ENCODE results near the gene SEPTIN1.
"Not testable (repeated sequence)": the region's sequence is repeated elsewhere in the genome, so short reads cannot be mapped to it uniquely, and the experiment has no call there.

SEPTIN1 gene

DNA sequence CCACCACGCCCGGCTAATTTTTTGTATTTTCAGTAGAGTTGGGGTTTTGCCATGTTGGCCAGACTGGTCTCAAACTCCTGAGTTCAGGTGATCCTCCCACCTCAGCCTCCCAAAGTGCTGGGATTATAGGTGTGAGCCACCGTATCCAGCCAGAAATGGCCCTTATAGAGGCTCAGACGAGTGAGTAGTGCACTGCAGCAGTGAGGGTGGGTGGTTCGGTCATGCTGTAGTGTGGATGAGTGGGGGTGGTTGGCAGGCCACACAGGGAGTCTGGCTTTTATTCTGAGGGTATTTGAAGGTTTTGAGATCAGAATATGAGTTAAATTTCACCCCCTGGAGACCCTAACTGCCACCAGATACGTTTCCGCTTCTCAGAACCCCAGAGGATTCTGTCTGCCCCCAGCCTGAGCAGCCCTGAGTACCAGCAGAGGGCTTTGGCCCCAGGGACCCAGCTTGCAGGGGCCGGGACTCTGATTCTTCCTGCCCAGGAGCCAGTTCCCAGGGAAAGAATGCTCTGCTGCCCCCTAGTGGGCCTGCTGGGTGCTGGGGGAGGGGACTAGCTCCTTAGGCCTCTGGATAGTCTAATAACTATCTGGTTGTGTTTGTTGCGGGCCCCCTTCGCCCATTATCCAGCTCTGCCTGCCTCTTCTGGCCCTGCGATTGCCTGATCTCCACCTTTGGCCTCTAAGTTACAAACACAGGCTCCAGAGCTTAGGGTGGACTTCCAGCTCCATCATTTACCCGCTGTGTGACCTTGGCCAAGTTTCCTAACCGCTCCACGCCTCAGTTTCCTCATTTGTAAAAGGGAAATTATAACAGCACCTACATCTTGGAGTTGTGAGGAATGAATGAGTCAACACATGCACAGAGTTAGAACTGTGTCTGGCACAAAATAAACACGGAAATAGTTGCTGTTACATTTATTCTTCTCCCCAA lies 27.0 kb upstream of the SEPTIN1 start:
- H3K4me1 Mint-ChIP-seq (ENCODE audit: low read depth): peaks cover 41% of the 10 kb centered on the region
- H3K27ac Mint-ChIP-seq: no peak overlapping the region
- no peaks in the 10 kb centered on the region for H3K9me3 Mint-ChIP-seq
- peak overlapping the region; percentile 83 for H3K4me3 Mint-ChIP-seq
- H3K36me3 Mint-ChIP-seq (ENCODE audit: low read depth): peaks cover 22% of the 10 kb centered on the region
- no peaks in the 10 kb centered on the region for H3K27me3 Mint-ChIP-seq

DNA sequence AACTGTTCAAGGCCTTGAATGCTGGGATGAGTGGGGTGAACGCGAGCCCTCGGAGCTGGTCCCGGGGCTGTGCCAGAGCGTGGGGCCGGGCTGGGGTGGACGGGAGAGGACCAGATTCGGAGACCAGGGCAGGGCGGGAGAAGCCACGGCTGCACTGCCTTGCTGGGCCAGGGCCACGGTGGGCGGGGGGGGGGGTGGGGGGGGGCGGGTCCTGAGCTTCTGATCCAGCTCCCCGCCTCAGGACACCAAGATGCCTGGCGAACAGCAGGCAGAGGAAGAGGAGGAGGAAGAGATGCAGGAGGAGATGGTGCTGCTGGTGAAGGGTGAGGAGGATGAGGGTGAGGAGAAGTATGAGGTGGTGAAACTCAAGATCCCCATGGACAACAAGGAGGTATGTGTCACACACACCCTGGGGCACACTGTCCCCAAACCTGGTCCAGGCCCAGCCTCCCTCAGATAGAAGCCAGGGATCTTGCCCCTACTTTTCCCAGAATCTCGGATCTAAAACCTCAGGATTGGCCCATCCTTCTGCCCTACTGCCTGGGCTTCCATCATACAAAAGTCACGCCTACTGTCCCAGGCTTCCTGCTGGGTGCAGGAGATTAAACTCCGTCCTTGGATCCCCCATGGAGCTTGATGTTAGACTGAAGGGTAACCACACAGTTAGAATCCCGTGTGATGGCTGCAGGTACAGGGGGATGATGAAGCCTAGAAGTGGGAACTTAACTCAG lies 25.6 kb upstream of the SEPTIN1 start:
- peak overlapping the region; percentile 83 for H3K4me3 Mint-ChIP-seq
- H3K4me1 Mint-ChIP-seq (ENCODE audit: low read depth): peaks cover 37% of the 10 kb centered on the region
- peaks cover 15% of the 10 kb centered on the region for H3K36me3 Mint-ChIP-seq (ENCODE audit: low read depth)
- no peaks in the 10 kb centered on the region for H3K27me3 Mint-ChIP-seq
- H3K27ac Mint-ChIP-seq: peak overlapping the region; percentile 71
- H3K9me3 Mint-ChIP-seq: no peaks in the 10 kb centered on the region

GRCh38 chr16:30407102-30407803 lies 24.9 kb upstream of the SEPTIN1 start, which contains the start of gene ZNF771:
Gene ZNF771 (plus strand): TSS chr16:30407606. CDS start chr16:30408054, 448 bp downstream.
- H3K4me1 Mint-ChIP-seq (ENCODE audit: low read depth): peaks cover 30% of the 10 kb centered on the region
- H3K36me3 Mint-ChIP-seq (ENCODE audit: low read depth): peaks cover 14% of the 10 kb centered on the region
- H3K4me3 Mint-ChIP-seq: peak within 1 kb of the TSS; percentile 91
- no peaks in the 10 kb centered on the region for H3K27me3 Mint-ChIP-seq
- no peaks in the 10 kb centered on the region for H3K9me3 Mint-ChIP-seq
- H3K27ac Mint-ChIP-seq: peak within 1 kb of the TSS; percentile 99

GRCh38 chr16:30406795-30407101 lies 24.4 kb upstream of the SEPTIN1 start:
- Mint-ChIP-seq H3K27me3 (no peaks in the 10 kb centered on the region), H3K4me1 (ENCODE audit: low read depth) (peaks cover 26% of the 10 kb centered on the region), H3K27ac (peak overlapping the region; percentile 99), H3K9me3 (no peaks in the 10 kb centered on the region), H3K36me3 (ENCODE audit: low read depth) (peaks cover 9% of the 10 kb centered on the region), H3K4me3 (peak overlapping the region; percentile 91)

- Mint-ChIP-seq H3K27ac (peak overlapping the region; percentile 39), H3K4me1 (ENCODE audit: low read depth) (peaks cover 46% of the 10 kb centered on the region), H3K27me3 (no peaks in the 10 kb centered on the region)
Measured at GRCh38 chr16:30401768-30402425, 19.5 kb upstream of the SEPTIN1 start.

DNA sequence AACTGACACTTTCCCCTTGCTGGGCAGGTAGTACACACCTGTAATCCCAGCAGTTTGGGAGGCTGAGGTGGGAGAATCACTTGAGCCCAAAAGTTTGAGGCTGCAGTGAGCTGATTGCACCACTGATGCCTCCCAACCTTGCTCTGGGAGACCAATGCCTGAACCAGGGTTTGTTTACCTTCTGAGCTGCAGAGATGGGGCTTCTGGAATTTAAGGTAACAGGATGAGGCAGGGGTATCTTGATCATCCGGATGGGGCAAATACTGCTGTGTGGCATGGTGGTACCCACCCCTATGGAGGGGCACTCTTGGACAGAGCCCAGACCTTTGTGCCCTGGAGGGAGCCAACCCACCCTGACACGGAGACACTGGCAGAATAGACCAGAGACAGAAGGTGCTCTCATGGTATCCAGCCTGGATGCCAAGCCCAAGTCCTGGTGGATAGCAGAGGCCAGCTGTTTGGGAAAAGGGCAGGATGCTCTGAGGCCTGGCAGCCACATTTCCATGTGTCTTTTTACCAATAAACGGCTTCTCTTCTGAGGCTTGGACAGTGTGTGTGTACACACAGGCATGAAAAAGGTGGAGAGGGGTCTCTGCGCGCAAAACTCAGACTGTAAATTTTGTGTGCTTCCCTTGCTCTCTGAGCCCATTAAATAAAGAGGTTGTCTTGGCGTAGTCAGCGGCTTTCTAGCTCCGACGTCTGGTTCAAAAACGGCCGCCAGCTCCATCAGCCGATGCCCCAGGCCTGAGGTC lies 17.2 kb upstream of the SEPTIN1 start:
- H3K36me3 Mint-ChIP-seq (ENCODE audit: low read depth): peaks cover 18% of the 10 kb centered on the region
- H3K9me3 Mint-ChIP-seq: no peaks in the 10 kb centered on the region
- no peaks in the 10 kb centered on the region for H3K27me3 Mint-ChIP-seq
- peak overlapping the region; percentile 93 for H3K27ac Mint-ChIP-seq
- H3K4me1 Mint-ChIP-seq (ENCODE audit: low read depth): peaks cover 53% of the 10 kb centered on the region
- peak overlapping the region; percentile 86 for H3K4me3 Mint-ChIP-seq

More at GRCh38 chr16:30401768-30402425, 19.5 kb upstream of the SEPTIN1 start:
- Mint-ChIP-seq H3K4me3 (peak overlapping the region; percentile 31), H3K36me3 (ENCODE audit: low read depth) (peaks cover 16% of the 10 kb centered on the region), H3K9me3 (no peaks in the 10 kb centered on the region)

DNA sequence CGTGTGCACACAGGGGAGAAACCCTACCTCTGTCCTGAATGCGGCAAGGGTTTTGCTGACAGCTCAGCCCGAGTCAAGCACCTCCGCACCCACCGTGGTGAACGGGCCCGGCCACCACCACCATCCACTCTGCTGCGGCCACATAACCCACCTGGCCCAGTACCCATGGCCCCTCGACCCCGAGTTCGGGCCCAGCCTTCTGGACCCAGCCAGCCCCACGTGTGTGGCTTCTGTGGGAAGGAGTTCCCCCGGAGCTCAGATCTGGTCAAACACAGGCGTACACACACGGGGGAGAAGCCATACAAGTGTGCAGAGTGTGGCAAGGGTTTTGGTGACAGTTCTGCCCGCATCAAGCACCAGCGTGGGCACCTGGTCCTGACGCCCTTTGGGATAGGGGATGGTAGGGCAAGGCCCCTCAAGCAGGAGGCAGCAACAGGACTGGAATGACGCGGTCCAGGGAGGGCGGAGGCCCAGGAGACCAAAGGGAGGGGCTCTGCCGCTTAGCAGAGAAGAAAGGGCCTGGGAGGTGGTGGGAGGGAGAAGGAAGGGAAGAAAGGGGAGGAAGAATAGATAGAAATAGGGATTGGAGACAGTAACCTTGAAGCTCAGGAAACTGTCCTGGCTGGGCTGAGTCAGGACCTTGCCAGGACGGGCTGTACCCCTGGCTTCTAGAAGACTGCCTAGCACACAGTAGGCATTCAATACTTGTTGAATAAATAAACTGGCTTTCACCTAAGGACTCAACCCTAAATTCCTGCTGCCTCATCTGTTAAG lies 16.5 kb upstream of the SEPTIN1 start:
- no peaks in the 10 kb centered on the region for H3K27me3 Mint-ChIP-seq
- no peak overlapping the region for H3K27ac Mint-ChIP-seq
- peaks cover 18% of the 10 kb centered on the region for H3K36me3 Mint-ChIP-seq (ENCODE audit: low read depth)
- peaks cover 57% of the 10 kb centered on the region for H3K4me1 Mint-ChIP-seq (ENCODE audit: low read depth)
- peak overlapping the region; percentile 39 for H3K4me3 Mint-ChIP-seq
- no peaks in the 10 kb centered on the region for H3K9me3 Mint-ChIP-seq

- Mint-ChIP-seq H3K4me3 (no peak overlapping the region), H3K27ac (no peak overlapping the region), H3K36me3 (ENCODE audit: low read depth) (peaks cover 18% of the 10 kb centered on the region), H3K4me1 (ENCODE audit: low read depth) (peaks cover 57% of the 10 kb centered on the region), H3K27me3 (no peaks in the 10 kb centered on the region), H3K9me3 (no peaks in the 10 kb centered on the region)
Measured at GRCh38 chr16:30397776-30398660, 15.7 kb upstream of the SEPTIN1 start.

GRCh38 chr16:30397056-30397455 lies 14.7 kb upstream of the SEPTIN1 start:
- no peak overlapping the region for H3K27ac Mint-ChIP-seq
- no peaks in the 10 kb centered on the region for H3K27me3 Mint-ChIP-seq
- H3K9me3 Mint-ChIP-seq: no peaks in the 10 kb centered on the region
- H3K4me1 Mint-ChIP-seq (ENCODE audit: low read depth): peaks cover 57% of the 10 kb centered on the region
- H3K4me3 Mint-ChIP-seq: peak overlapping the region; percentile 98
- peaks cover 18% of the 10 kb centered on the region for H3K36me3 Mint-ChIP-seq (ENCODE audit: low read depth)

DNA sequence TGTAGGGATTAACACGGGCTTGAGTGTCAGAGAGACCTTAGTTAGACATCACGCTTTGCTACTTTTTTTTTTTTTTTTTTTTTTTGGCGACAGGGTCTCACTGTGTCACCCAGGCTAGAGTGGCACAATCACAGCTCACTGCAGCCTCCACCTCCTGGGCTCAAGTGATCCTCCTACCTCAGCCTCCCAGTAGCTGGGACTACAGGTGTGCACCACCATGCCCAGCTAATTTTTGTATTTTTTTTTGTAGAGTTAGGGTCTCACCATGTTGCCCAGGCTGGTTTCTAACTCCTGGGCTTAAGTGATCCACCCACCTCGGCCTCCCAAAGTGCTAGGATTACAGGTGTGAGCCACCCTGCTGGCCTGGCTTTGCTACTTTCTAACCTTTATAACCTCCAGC lies 14.3 kb upstream of the SEPTIN1 start:
- Mint-ChIP-seq H3K4me3 (peak overlapping the region; percentile 98), H3K4me1 (ENCODE audit: low read depth) (peaks cover 56% of the 10 kb centered on the region), H3K36me3 (ENCODE audit: low read depth) (peaks cover 18% of the 10 kb centered on the region)
- H3K27me3 Mint-ChIP-seq, H3K9me3 Mint-ChIP-seq, H3K27ac Mint-ChIP-seq: not testable (repeated sequence)

DNA sequence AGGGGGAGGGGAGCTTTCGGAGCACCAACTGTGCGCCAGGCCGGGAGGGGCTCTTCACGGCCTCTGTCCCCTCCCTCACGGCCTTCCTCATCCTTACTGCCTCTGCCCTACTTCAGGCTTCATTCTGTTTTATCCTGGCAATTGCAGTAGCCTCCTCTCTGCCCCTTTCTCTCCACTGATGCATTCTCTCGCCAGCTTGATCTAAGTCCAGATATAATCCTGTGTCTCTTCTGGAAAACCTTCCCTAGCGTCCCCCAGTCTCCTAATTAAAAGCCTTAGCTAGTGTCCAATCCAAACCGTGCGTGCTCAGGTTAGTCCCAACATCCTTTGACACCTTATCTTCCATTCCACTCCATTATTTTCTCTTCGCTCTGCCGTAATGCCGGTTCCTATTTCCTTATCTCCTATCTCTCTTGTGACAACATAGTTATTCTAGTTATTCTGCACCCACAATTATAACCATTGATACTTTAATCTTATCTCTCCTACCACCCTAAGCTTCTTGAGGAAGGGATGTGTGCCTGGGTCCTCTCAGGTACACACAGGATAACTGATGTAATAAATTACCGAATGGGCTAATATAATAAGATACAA lies 13.7 kb upstream of the SEPTIN1 start:
- peaks cover 50% of the 10 kb centered on the region for H3K4me1 Mint-ChIP-seq (ENCODE audit: low read depth)
- H3K9me3 Mint-ChIP-seq: no peaks in the 10 kb centered on the region
- peak overlapping the region; percentile 98 for H3K4me3 Mint-ChIP-seq
- no peaks in the 10 kb centered on the region for H3K27me3 Mint-ChIP-seq
- peaks cover 18% of the 10 kb centered on the region for H3K36me3 Mint-ChIP-seq (ENCODE audit: low read depth)
- H3K27ac Mint-ChIP-seq: peak overlapping the region; percentile 67

GRCh38 chr16:30395155-30395991 lies 13.0 kb upstream of the SEPTIN1 start, which contains the start of gene ZNF48:
Gene ZNF48 (plus strand): TSS chr16:30395420. CDS start chr16:30395795, 375 bp downstream.
- no peaks in the 10 kb centered on the region for H3K27me3 Mint-ChIP-seq
- H3K27ac Mint-ChIP-seq: peak within 1 kb of the TSS; percentile 86
- H3K9me3 Mint-ChIP-seq: no peaks in the 10 kb centered on the region
- peaks cover 44% of the 10 kb centered on the region for H3K4me1 Mint-ChIP-seq (ENCODE audit: low read depth)
- peaks cover 18% of the 10 kb centered on the region for H3K36me3 Mint-ChIP-seq (ENCODE audit: low read depth)
- peak within 1 kb of the TSS; percentile 98 for H3K4me3 Mint-ChIP-seq
